Measurements from ENCODE around the gene NIPSNAP3A.
"Not testable (repeated sequence)": the region's sequence is repeated elsewhere in the genome, so short reads cannot be mapped to it uniquely, and the experiment has no call there.

Gene NIPSNAP3A

DNA sequence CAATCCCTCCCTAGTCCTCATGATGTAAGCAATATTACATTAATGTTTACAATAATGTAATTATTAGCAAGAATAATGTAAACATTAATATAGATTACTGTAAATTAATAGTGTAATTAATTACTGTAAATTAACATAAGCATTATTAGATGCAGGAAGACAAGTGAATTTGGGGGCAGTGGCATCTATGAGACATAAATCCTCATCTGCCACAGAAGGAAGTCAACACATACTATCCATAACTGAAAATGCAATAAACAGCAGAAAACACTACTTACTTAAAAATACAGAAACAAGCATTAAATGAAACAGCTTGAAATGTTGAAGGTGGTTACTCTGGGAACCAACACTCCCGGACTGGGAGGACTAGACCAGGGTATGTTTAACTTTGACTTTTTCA is 685 bp upstream of the NIPSNAP3A start:
- Histone ChIP-seq H3K4me1 (ENCODE audit: control insufficient read depth in 1 of 2, insufficient read depth in 2 of 2, low read length in 2 of 2) (peaks cover 3 to 16% of the 10 kb centered on the region in 2 donors), H3K36me3 (ENCODE audit: control insufficient read depth in 1 of 2, insufficient read depth in 2 of 2, low read length in 2 of 2) (peaks cover 0 to 4% of the 10 kb centered on the region in 2 donors), H3K27ac (ENCODE audit: low read depth, low read length) (peak overlapping the region; percentile 92), H3K4me3 (ENCODE audit: low read depth in 1 of 2, low read length in 2 of 2) (peak overlapping the region; percentile 92 to 93), H3K9me3 (ENCODE audit: control insufficient read depth in 1 of 2, low read length in 2 of 2) (no peaks in the 10 kb centered on the region), H3K9ac (ENCODE audit: low read depth in 1 of 2, low read length in 2 of 2) (peak overlapping the region; percentile 78 to 79), H3K27me3 (ENCODE audit: control insufficient read depth in 1 of 2, insufficient read depth in 2 of 2, low read length in 2 of 2) (no peaks in the 10 kb centered on the region)

DNA sequence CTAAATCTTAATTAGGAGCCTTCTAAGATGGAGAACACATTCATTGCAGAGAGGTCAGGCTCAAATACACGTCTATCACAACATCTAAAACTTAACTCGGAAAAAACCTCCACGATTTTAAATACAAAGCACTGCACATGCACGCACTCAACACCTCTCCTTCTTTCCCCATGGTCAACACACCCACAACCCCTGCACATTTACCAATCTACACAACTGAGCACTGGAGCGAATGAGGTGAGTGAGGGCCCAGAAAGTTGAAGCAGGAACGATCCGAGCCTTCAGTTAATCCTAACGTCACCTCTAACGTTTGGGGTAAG is 278 bp upstream of the NIPSNAP3A start:
- peaks cover 0 to 4% of the 10 kb centered on the region in 2 donors for H3K36me3 ChIP-seq (ENCODE audit: control insufficient read depth in 1 of 2, insufficient read depth in 2 of 2, low read length in 2 of 2)
- H3K9ac ChIP-seq (ENCODE audit: low read depth in 1 of 2, low read length in 2 of 2): peak overlapping the region; percentile 78 to 79
- H3K4me1 ChIP-seq (ENCODE audit: control insufficient read depth in 1 of 2, insufficient read depth in 2 of 2, low read length in 2 of 2): peaks cover 3 to 16% of the 10 kb centered on the region in 2 donors
- peak overlapping the region; percentile 92 to 93 for H3K4me3 ChIP-seq (ENCODE audit: low read depth in 1 of 2, low read length in 2 of 2)
- H3K9me3 ChIP-seq (ENCODE audit: control insufficient read depth in 1 of 2, low read length in 2 of 2): no peaks in the 10 kb centered on the region
- peak overlapping the region; percentile 92 for H3K27ac ChIP-seq (ENCODE audit: low read depth, low read length)
- no peaks in the 10 kb centered on the region for H3K27me3 ChIP-seq (ENCODE audit: control insufficient read depth in 1 of 2, insufficient read depth in 2 of 2, low read length in 2 of 2)

DNA sequence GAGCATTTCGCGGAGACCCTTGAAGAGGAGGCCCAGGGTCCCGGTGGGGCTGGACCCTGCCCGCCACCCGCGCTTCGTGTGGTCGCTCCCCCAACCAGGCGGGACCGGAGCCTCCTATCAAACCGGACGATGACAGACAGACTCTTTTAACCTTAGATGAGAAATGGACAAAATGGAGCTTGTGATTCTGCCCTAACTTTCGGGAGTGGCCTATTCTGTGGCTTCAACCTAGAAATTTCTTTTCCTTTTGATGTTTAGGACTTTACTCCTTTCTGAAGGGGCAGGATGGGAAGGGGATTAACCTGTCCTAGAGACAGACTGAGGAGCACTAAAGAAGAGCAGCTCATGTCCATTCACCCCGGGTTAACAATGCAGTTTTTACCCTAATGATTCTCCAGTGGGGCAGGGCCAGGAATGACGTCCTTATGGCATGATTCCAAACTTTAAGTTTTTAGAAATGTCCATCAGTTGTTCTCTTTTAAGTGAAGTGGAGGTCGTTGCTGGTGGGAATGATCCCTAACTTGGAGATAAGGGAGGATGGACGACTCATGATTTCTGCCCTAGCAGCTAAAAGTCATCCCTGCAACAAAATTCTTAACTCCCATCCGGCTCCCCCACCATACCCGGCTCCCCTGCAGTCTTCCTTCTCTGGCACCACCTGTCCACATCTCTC is 1.0 kb downstream of the NIPSNAP3A start:
- H3K27me3 ChIP-seq (ENCODE audit: control insufficient read depth in 1 of 2, insufficient read depth in 2 of 2, low read length in 2 of 2): no peaks in the 10 kb centered on the region

DNA sequence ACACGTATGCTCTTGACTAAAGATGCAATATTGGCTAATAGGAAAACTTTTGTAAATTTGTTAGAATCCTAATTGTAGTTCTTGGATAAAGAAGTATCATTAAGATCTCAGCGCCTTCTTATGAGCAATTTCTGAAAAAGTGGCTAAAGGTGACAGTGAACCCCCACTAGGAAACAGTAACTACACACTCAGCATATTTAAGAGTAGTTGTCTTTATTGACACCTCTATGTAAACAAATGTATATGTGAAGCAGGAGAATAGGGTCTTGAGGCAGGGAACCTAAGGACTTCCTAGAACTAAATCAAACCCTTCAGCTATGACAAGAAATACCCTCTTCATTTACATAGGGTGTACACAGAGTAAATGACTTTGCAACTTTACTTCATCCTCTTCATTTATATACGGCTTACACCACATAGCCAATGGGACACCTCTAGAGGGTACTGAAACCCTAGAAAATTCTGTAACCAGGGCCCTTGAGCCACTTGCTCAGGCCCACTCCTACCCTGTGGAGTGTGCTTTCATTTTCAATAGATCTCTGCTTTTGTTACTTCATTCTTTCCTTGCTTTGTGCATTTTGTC is 2.8 kb downstream of the NIPSNAP3A start:
- Histone ChIP-seq H3K27me3 (ENCODE audit: control insufficient read depth in 1 of 2, insufficient read depth in 2 of 2, low read length in 2 of 2) (no peaks in the 10 kb centered on the region), H3K4me3 (ENCODE audit: low read depth in 1 of 2, low read length in 2 of 2) (no peak overlapping the region), H3K27ac (ENCODE audit: low read depth, low read length) (no peak overlapping the region), H3K9ac (ENCODE audit: low read depth in 1 of 2, low read length in 2 of 2) (no peak overlapping the region), H3K9me3 (ENCODE audit: control insufficient read depth in 1 of 2, low read length in 2 of 2) (no peaks in the 10 kb centered on the region), H3K36me3 (ENCODE audit: control insufficient read depth in 1 of 2, insufficient read depth in 2 of 2, low read length in 2 of 2) (peaks cover 5 to 15% of the 10 kb centered on the region in 2 donors), H3K4me1 (ENCODE audit: control insufficient read depth in 1 of 2, insufficient read depth in 2 of 2, low read length in 2 of 2) (peaks cover 3 to 16% of the 10 kb centered on the region in 2 donors)

More for the DNA sequence above, 1.0 kb downstream of the NIPSNAP3A start:
- Histone ChIP-seq H3K27ac (ENCODE audit: low read depth, low read length) (peak overlapping the region; percentile 92), H3K4me3 (ENCODE audit: low read depth in 1 of 2, low read length in 2 of 2) (peak overlapping the region; percentile 92 to 93), H3K9me3 (ENCODE audit: control insufficient read depth in 1 of 2, low read length in 2 of 2) (no peaks in the 10 kb centered on the region), H3K9ac (ENCODE audit: low read depth in 1 of 2, low read length in 2 of 2) (peak overlapping the region; percentile 78 to 79), H3K36me3 (ENCODE audit: control insufficient read depth in 1 of 2, insufficient read depth in 2 of 2, low read length in 2 of 2) (peaks cover 5 to 10% of the 10 kb centered on the region in 2 donors), H3K4me1 (ENCODE audit: control insufficient read depth in 1 of 2, insufficient read depth in 2 of 2, low read length in 2 of 2) (peaks cover 3 to 16% of the 10 kb centered on the region in 2 donors)

DNA sequence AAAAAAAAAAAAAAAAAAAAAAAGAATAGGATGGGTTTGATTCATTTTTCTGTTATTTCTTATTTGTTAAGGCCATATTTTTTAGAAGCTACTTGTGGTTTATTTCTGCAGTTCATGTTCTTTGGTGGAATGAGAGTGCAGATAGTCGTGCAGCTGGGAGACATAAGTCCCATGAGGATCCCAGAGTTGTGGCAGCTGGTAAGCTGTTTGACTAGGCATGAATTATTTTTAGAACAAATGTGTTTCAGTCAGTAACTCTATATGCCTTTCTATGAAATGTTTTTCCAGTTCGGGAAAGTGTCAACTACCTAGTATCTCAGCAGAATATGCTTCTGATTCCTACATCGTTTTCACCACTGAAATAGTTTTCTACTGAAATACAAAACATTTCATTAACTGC is 11.5 kb downstream of the NIPSNAP3A start:
- Histone ChIP-seq H3K4me1 (ENCODE audit: control insufficient read depth in 1 of 2, insufficient read depth in 2 of 2, low read length in 2 of 2) (no peaks in the 10 kb centered on the region), H3K4me3 (ENCODE audit: low read depth in 1 of 2, low read length in 2 of 2) (no peak overlapping the region), H3K27me3 (ENCODE audit: control insufficient read depth in 1 of 2, insufficient read depth in 2 of 2, low read length in 2 of 2) (no peaks in the 10 kb centered on the region), H3K9me3 (ENCODE audit: control insufficient read depth in 1 of 2, low read length in 2 of 2) (no peaks in the 10 kb centered on the region), H3K36me3 (ENCODE audit: control insufficient read depth in 1 of 2, insufficient read depth in 2 of 2, low read length in 2 of 2) (peaks cover 0 to 8% of the 10 kb centered on the region in 2 donors), H3K9ac (ENCODE audit: low read depth in 1 of 2, low read length in 2 of 2) (no peak overlapping the region), H3K27ac (ENCODE audit: low read depth, low read length) (no peak overlapping the region)

DNA sequence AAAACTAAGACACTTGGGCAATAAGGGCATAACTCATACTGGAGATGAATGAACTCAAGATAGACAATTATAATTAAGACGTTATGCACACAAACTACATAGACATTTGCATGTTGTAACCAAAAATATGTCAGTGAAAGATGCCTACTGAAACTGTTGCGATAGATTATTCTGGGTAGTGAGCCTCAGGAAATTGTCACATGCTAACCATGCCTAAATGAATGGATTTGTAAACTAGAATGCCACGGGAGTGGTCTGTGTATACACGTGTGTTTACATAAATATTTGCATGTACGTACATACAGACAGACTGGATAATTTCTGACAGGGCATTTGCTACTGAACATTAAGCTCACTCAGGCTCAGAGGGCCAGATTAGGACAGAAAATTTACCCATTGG is 17.7 kb downstream of the NIPSNAP3A start:
- peaks cover 0 to 5% of the 10 kb centered on the region in 2 donors for H3K4me1 ChIP-seq (ENCODE audit: control insufficient read depth in 1 of 2, insufficient read depth in 2 of 2, low read length in 2 of 2)
- H3K27me3 ChIP-seq (ENCODE audit: control insufficient read depth in 1 of 2, insufficient read depth in 2 of 2, low read length in 2 of 2): no peaks in the 10 kb centered on the region
- no peak overlapping the region for H3K9ac ChIP-seq (ENCODE audit: low read depth in 1 of 2, low read length in 2 of 2)
- no peak overlapping the region for H3K4me3 ChIP-seq (ENCODE audit: low read depth in 1 of 2, low read length in 2 of 2)
- no peak overlapping the region for H3K27ac ChIP-seq (ENCODE audit: low read depth, low read length)
- no peaks in the 10 kb centered on the region for H3K9me3 ChIP-seq (ENCODE audit: control insufficient read depth in 1 of 2, low read length in 2 of 2)
- no peaks in the 10 kb centered on the region for H3K36me3 ChIP-seq (ENCODE audit: control insufficient read depth in 1 of 2, insufficient read depth in 2 of 2, low read length in 2 of 2)

DNA sequence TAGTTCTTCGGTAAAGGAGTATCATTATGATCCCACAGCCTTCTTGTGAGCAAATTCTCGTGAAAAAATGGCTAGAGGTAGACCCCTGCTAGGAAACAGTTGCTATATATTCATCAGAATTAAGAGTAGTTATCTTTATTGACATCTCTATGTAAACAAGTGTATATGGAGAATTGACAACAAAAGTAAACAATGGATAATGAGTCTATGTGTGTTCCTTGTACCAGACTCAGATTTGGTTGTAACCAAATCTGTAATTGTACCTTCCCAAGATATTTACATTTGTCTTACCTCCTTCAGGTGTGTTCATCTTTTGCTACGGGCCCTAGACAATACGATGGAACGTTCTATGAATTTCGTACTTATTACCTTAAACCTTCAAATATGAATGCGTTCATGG is 18.5 kb downstream of the NIPSNAP3A start:
- Histone ChIP-seq H3K4me3 (ENCODE audit: low read depth in 1 of 2, low read length in 2 of 2) (no peak overlapping the region), H3K9ac (ENCODE audit: low read depth in 1 of 2, low read length in 2 of 2) (no peak overlapping the region), H3K36me3 (ENCODE audit: control insufficient read depth in 1 of 2, insufficient read depth in 2 of 2, low read length in 2 of 2) (no peaks in the 10 kb centered on the region), H3K9me3 (ENCODE audit: control insufficient read depth in 1 of 2, low read length in 2 of 2) (no peaks in the 10 kb centered on the region), H3K4me1 (ENCODE audit: control insufficient read depth in 1 of 2, insufficient read depth in 2 of 2, low read length in 2 of 2) (peaks cover 0 to 5% of the 10 kb centered on the region in 2 donors), H3K27ac (ENCODE audit: low read depth, low read length) (no peak overlapping the region), H3K27me3 (ENCODE audit: control insufficient read depth in 1 of 2, insufficient read depth in 2 of 2, low read length in 2 of 2) (no peaks in the 10 kb centered on the region)

DNA sequence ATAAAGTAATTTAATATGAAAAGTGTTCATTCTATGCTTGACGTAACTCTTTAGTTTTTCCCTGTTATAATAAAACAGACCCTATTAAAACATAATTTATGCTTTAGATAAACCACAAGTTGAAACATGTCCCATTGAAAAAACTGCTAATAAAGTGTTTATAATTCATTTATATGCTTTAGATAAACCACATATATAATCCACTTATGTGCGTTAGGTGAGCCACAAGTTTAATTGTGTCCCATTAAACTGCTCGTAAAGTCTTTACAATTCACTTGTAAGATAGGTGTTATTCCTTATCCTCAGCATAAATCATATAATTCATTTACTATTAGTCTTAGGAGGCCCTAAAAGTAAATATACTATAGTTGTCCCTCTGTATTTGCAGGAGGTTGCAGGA is 20.0 kb downstream of the NIPSNAP3A start:
- H3K4me1 ChIP-seq (ENCODE audit: control insufficient read depth in 1 of 2, insufficient read depth in 2 of 2, low read length in 2 of 2): peaks cover 0 to 5% of the 10 kb centered on the region in 2 donors
- no peak overlapping the region for H3K27ac ChIP-seq (ENCODE audit: low read depth, low read length)
- H3K9me3 ChIP-seq (ENCODE audit: control insufficient read depth in 1 of 2, low read length in 2 of 2): no peaks in the 10 kb centered on the region
- no peaks in the 10 kb centered on the region for H3K36me3 ChIP-seq (ENCODE audit: control insufficient read depth in 1 of 2, insufficient read depth in 2 of 2, low read length in 2 of 2)
- H3K9ac ChIP-seq (ENCODE audit: low read depth in 1 of 2, low read length in 2 of 2): no peak overlapping the region
- H3K4me3 ChIP-seq (ENCODE audit: low read depth in 1 of 2, low read length in 2 of 2): no peak overlapping the region
- H3K27me3 ChIP-seq (ENCODE audit: control insufficient read depth in 1 of 2, insufficient read depth in 2 of 2, low read length in 2 of 2): no peaks in the 10 kb centered on the region

DNA sequence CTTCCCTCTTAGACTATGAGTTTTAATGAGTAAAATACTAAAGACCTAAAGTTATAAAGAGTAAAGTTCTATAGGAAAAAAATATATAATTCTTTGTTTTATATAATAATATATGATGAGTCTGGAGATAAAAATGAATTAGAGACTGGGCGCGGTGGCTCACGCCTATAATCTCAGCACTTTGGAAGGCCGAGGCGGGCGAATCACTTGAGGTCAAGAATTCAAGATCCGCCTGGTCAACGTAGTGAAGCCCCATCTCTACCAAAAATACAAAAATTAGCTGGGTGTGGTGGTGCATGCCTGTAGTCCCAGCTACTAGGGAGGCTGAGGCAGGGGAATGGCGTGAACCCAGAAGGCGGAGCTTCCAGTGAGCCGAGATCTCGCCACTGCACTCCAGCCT is 21.5 kb downstream of the NIPSNAP3A start:
- not testable (repeated sequence) for H3K27ac ChIP-seq (ENCODE audit: low read depth, low read length); H3K36me3 ChIP-seq (ENCODE audit: control insufficient read depth in 1 of 2, insufficient read depth in 2 of 2, low read length in 2 of 2); H3K9ac ChIP-seq (ENCODE audit: low read depth in 1 of 2, low read length in 2 of 2); H3K4me1 ChIP-seq (ENCODE audit: control insufficient read depth in 1 of 2, insufficient read depth in 2 of 2, low read length in 2 of 2); H3K9me3 ChIP-seq (ENCODE audit: control insufficient read depth in 1 of 2, low read length in 2 of 2); H3K27me3 ChIP-seq (ENCODE audit: control insufficient read depth in 1 of 2, insufficient read depth in 2 of 2, low read length in 2 of 2); H3K4me3 ChIP-seq (ENCODE audit: low read depth in 1 of 2, low read length in 2 of 2)

DNA sequence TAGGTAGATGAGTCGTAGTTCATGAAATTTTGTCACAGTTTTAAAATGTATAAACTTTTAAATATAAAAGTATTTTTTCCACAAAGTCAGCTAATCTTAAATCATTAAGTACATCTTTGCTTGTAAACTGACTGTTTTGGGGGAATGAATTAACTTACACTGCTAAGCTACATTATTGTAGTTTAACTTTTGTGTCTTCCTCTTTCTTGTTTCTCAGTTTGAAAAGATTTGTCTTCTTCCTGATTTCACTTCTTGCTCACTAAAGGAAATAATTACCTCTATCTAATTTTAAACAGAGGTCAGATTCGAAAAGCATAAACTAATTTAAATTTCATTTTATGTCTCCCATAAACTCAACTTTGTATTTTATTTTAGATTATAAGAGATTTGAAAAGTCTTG is 22.2 kb downstream of the NIPSNAP3A start:
- H3K36me3 ChIP-seq (ENCODE audit: control insufficient read depth in 1 of 2, insufficient read depth in 2 of 2, low read length in 2 of 2): no peaks in the 10 kb centered on the region
- H3K27me3 ChIP-seq (ENCODE audit: control insufficient read depth in 1 of 2, insufficient read depth in 2 of 2, low read length in 2 of 2): no peaks in the 10 kb centered on the region
- H3K9ac ChIP-seq (ENCODE audit: low read depth in 1 of 2, low read length in 2 of 2): no peak overlapping the region
- H3K27ac ChIP-seq (ENCODE audit: low read depth, low read length): no peak overlapping the region
- H3K4me3 ChIP-seq (ENCODE audit: low read depth in 1 of 2, low read length in 2 of 2): no peak overlapping the region
- no peaks in the 10 kb centered on the region for H3K9me3 ChIP-seq (ENCODE audit: control insufficient read depth in 1 of 2, low read length in 2 of 2)
- H3K4me1 ChIP-seq (ENCODE audit: control insufficient read depth in 1 of 2, insufficient read depth in 2 of 2, low read length in 2 of 2): peaks cover 0 to 1% of the 10 kb centered on the region in 2 donors
